GM21367 (cell line): ENCODE data around the gene WDR45B.

ENCODE experiments used
- ATAC-seq: cut with Tn5 transposase; IDR thresholded peaks from one replicate; pipeline ENCODE4 v1.9.1; 2021; ENCODE audit not compliant: unreplicated experiment

WDR45B gene

DNA sequence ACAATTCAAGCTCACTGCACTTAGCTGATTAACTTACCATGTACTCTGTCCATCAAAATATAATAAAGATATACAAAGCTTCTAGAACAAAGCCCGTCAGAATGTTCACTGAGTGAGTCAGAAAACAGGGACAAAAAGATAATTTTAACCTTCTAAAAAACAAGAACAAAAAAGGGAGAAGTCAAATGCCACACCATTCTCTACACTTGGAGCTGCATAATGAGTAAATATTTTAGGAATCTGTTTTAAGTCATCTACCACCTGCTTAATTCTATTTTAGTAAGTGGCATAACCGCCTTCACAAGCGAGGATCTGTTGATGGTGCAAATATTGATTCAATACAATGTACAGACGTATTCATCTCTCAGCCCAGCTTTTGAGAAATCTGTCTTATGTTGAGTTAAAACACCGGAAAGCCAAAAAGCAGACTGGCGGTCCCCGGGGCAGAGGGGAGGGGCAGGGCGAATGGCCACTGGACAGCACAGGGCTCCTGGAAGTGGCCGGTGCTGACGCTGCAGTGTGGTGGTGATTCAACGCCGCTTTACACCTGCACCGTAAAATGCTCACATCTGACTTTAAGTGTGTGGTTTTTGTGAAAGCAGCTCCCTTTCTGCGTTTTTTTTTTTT, 30.1 kb upstream of the WDR45B start:
- no peak for ATAC-seq

- no peak for ATAC-seq
Measured at GRCh38 chr17:82677353-82677925, 29.2 kb upstream of the WDR45B start.

- ATAC-seq: no peak
Measured at GRCh38 chr17:82675476-82676245, 27.4 kb upstream of the WDR45B start.

DNA sequence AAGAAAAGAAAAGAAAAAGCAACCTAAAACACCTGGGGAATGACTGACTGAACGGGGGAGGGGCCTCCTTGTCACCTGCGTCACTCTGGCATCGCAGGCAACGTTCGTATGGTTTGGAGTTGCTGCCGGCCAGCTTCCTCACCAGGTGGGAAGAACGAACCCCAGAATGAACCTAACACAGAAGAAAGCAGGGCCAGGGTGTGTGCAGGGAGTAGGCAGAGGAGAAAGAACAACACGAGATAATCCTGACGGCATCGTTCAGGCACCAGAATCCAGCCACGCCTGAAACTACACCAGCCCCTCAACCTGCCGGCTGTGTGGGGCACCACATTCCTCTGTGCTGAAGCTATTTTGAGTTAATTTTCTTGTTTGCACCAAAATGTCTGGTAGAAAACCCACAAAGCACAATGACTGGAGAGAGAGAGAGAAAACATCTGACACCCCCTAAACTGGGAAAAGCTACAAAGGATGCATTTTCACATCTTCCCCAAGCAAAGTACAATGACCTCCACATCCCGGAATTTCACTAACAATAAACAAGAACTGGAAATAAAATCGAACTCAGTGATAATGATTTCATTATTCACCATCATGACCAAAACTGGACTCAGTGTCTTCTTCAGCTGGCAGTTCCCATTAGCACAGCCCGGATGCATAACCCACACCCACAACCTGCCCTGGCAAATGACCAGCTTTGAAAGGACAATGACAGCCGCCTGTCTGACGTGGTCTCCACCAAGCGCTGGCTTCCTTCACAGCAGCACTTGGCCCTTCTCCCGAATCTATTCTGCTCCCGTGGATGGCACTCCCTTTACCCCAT, 26.6 kb upstream of the WDR45B start:
- no peak for ATAC-seq

- ATAC-seq: no peak
Measured at GRCh38 chr17:82670661-82671450, 22.6 kb upstream of the WDR45B start.

DNA sequence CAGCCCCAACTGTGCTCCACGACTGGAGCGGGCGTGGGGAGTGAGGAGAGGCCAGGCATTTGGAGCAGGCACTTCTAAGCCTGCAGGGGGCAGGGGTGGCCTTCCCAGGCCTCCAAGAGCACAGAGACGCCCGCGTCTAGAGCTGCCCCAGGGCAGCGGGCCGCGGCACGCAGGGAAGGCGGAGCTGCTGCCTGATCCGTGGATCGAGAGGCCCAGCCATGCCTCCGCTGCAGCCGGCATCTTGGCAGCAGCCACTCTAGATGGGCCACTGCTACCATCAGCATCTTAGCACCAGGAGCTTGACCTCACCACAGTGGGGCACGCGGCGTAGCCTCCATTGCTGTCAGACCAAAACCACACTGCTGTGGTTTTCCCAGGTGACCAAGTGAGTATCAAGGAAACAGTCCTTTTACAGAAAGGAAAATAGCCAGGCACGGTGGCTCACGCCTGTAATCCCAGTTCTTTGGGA, 20.4 kb upstream of the WDR45B start:
- no peak for ATAC-seq

DNA sequence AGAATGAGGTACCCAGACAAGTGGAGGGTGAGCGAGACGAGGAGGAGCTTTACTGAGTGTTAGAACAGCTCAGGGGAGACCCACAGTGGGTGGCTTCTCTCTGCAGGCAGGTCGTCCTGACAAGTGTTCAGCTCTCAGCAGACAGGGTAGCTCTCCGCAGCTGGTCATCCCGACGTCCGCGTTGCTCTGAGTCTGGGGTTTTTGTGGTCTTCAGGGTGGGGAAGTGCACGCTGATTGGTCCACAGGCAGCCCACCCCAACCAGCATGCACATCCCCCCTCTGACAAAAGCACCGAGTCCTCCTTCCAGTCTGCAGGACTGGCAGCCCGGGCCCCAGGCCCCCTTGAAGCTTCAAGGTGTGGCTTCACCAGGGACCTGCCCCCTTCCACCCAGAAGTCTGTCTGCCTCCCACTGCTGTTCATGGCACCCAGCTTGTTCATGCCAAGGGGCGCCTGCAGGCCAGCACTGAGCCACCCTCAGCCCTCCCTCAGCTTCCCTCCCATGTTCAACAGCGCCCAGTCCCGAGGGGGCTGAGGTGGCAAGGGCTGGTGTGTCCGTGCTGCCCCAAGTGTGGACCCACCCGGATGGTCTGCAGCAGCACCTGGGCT, 19.9 kb upstream of the WDR45B start:
- no peak for ATAC-seq

DNA sequence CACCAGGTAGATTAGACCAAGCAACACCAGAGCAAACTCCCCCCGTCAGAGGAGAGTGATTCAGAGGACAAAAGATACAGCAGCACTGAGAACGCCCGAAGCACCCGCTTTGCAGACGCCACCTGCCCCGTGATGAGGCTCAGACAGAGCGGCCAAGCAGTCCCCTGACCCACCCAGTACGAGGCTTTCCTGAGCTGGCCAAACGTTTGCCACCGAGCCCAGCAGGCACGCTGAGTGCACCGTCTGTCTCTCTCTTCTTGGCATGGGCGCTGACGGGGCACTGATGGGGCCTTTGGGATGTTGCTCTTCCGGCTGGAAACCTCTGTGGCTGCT, 19.4 kb upstream of the WDR45B start:
- no peak for ATAC-seq

- no peak for ATAC-seq
Measured at GRCh38 chr17:82666931-82667667, 18.9 kb upstream of the WDR45B start.

DNA sequence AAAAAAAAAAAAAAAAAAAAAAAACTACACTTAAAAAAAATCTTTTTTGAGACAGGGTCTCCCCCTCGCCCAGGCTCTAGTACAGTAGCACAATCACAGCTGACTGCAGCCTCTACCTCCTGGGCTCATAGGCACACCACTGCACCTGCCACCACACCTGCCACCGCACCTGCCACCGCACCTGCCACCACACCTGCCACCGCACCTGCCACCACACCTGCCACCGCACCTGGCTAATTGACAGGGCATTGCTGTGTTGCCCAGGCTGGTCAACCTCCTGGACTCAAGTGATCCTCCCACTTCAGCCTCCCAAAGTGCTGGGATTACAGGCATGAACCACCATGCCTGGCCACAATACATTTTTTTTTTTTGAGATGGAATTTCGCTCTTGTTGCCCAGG, 17.6 kb upstream of the WDR45B start:
- ATAC-seq: no peak

GRCh38 chr17:82665217-82665616, 17.0 kb upstream of the WDR45B start:
- ATAC-seq: no peak

DNA sequence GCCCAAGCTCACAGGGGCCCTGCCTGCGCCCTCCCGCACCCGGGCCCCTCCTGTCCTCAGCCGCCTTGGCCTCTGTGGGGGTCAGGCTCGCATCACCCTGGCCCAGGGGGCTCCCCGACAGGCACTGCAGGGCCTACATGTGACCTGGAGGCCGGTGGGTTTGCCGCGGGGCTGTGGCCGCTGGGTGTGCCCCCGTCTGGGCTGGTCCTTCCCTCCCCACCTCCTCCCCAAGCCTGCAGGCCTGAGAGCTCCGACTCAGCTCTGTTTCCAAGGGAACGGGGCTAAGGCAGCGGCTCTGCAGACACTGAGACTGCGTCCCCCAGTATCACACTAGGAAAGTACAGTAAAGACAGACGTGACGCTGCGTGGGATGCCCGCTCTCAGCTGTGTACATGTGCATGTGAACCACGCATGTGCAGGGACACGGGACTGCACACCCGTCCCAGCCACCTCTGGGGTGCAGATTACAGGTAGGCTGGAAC, 16.5 kb upstream of the WDR45B start:
- no peak for ATAC-seq

- ATAC-seq: no peak
Measured at GRCh38 chr17:82664276-82664575, 16.0 kb upstream of the WDR45B start.

DNA sequence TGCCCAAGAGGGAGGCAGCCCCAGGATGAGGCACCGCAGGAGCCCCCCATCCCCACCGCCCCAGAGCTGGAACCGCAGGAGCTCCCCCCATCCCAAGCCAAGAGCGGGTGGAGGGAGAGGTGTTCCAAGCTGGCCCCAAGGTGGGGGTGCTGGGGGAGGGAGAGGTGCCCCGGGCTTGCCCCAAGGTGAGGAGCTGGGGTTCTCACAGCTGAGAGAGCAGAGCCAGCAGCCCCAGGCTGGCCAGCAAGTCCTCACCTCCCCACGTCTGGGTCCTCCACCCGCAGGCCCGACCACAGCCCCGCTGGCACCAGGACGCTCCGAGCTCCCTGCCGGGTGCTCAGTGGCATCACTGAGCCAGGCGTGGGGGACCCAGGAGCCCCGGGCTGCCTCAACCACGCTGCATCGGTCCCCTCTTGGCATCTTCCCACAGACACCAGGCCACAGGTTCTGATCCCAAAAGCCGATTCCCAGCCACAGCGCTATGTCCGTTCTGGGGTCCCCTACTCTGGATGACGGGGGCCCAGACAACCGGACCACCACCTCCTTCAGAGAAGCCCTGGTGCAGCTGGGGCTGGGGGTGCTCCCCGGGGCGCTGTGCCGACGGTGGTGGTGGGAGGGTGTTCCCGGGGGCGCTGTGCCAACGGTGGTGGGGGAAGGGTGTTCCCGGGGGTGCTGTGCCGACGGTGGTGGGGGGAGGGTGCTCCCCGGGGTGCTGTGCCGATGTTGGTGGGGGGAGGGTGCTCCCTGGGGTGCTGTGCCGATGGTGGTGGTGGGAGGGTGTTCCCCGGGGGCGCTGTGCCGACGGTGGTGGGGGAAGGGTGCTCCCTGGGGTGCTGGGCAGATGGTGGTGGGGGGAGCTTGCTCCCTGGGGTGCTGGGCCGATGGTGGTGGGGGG, 15.4 kb upstream of the WDR45B start:
- ATAC-seq: no peak

DNA sequence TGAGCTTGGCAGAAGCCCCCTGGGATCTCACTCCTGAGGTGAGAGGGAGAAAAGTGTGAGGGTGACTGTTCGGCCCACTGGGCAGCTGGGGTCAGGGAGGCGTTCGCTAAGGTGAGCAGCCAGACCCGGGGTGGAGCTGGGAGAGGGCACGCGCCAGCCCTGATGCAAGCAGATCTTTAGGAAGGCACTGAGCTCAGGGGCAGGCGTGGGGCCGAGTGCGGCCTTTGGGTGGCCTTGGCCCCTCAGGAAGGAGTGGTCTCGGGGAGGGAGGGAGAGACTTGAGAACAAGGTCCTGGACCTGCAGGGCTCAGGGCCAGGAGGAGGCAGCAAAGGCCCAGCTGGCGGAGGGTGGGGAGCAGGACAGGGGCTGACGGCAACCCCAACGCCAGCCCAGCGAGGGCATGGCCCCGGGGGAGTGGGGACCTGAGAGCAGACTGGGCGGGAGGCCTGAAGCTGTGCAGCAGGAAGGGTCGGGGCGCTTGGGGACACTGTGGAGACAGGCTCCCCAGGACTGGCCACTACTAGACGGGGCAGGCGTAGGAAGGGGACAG, 14.5 kb upstream of the WDR45B start:
- ATAC-seq: no peak

DNA sequence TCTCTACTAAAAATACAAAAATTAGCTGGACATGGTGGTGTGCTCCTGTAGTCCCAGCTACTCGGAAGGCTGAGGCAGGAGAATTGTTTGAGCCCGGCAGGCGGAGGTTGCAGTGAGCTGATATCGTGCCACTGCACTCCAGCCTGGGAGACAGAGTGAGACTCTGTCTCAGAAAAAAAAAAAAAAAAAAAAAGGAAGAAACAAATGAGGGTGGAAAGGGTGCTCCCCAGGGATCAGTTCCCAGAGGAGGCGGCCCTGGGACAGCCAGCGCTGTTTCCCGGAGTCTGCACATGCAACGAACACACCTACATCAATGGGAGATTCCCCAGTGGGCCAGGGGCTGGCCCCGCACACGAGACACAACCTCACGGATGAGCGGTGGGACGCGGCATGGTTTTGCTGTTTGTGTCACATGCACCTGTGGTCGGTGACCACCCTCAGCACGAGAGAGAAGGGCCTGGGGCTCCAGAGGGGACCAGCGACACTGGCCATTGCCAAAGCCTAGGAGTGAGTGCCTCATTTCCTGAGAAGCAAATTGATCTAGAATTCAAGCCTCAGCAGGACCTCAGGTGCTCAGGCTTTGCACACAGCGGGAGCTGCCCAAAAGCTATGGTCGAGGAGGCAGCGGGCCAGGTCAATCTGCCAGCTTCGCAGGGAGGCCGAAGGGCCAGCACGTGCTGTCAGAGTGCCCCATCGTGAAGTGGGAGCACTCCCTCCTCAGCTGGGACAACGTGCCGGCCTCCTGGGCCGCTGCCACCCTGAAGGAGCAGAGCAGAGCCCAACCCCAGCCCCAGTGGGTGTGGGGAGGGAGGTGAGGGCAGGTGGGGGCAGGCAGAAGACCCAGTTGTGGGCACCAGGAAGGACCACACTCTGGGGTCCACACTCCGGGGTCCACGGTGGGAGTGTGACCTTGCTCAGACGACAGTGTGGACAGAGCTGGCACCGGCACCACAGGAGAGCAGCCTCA, 13.8 kb upstream of the WDR45B start:
- no peak for ATAC-seq

DNA sequence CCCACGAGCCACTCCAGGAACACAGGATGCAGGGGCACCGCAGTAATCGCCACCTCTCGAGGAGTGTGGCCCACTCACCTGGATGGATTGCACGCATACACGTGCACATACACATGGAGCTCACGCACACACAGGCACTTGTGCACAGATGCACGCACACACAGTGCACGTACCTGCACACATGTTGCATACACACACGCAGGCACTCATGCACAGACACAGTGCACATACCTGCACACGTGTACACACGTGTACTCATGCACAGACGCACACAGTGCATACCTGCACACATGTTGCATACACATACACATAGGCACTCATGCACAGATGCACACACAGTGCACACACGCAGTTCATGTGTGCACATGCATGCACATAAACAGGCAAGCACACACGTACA, 11.6 kb upstream of the WDR45B start:
- ATAC-seq: no peak
